MM.1S (cell line): ENCODE results near the gene MYO9A.

Experiments used
- DNase-seq: peaks from one replicate; pipeline ENCODE4 v3.0.0-alpha.2; 2015
- H2AFZ ChIP-seq: fragments of 300-600 bp; sonication (generic); 2 replicates; pipeline ENCODE4 v1.6.0; 2016; ENCODE audit warnings: antibody characterized with exemption, low read length
- H3F3A ChIP-seq: fragments of 300-600 bp; sonication (generic); 2 replicates; pipeline ENCODE4 v1.6.1; 2016; ENCODE audit warnings: mild to moderate bottlenecking, antibody characterized with exemption, low read length, moderate library complexity, mixed read lengths; ENCODE audit not compliant: insufficient read depth
- H3K27ac ChIP-seq: fragments of 300-600 bp; sonication (generic); 2 replicates; pipeline ENCODE4 v1.5.1; 2016; ENCODE audit warnings: mild to moderate bottlenecking, low read length
- H3K27me3 ChIP-seq: fragments of 300-600 bp; sonication (generic); replicated peaks from 2 replicates; pipeline ENCODE4 v1.6.0; 2016; ENCODE audit warnings: low read length; ENCODE audit not compliant: insufficient read depth
- H3K36me3 ChIP-seq: fragments of 300-600 bp; sonication (generic); replicated peaks from 2 replicates; pipeline ENCODE4 v1.6.1; 2016; ENCODE audit warnings: mild to moderate bottlenecking, low read length, mixed read lengths; ENCODE audit not compliant: insufficient read depth
- H3K4me1 ChIP-seq: fragments of 300-600 bp; sonication (generic); 2 replicates; pipeline ENCODE4 v1.6.1; 2016; ENCODE audit warnings: low read length, mixed read lengths
- H3K4me2 ChIP-seq: fragments of 300-600 bp; sonication (generic); 2 replicates; pipeline ENCODE4 v1.6.0; 2016; ENCODE audit warnings: low read depth, low read length
- H3K4me3 ChIP-seq: fragments of 300-600 bp; sonication (generic); 2 replicates; pipeline ENCODE4 v1.5.1; 2016; ENCODE audit warnings: low read length, mixed read lengths
- H3K79me2 ChIP-seq: fragments of 300-600 bp; sonication (generic); 2 replicates; pipeline ENCODE4 v1.6.1; 2016; ENCODE audit warnings: mixed run types, low read length, mixed read lengths
- H3K9ac ChIP-seq: fragments of 300-600 bp; sonication (generic); 2 replicates; pipeline ENCODE4 v1.6.1; 2016; ENCODE audit warnings: low read length, mixed read lengths
- H3K9me2 ChIP-seq: fragments of 300-600 bp; sonication (generic); replicated peaks from 2 replicates; pipeline ENCODE4 v1.6.1; 2016; ENCODE audit warnings: mild to moderate bottlenecking, low read length, mixed read lengths; ENCODE audit not compliant: insufficient read depth
- H3K9me3 ChIP-seq: fragments of 300-600 bp; sonication (generic); replicated peaks from 2 replicates; pipeline ENCODE4 v1.6.1; 2016; ENCODE audit warnings: mild to moderate bottlenecking, low read length, mixed read lengths; ENCODE audit not compliant: insufficient read depth
- H4K20me1 ChIP-seq: fragments of 300-600 bp; sonication (generic); 2 replicates; pipeline ENCODE4 v1.6.1; 2016; ENCODE audit warnings: mild to moderate bottlenecking, low read length, moderate library complexity, mixed read lengths; ENCODE audit not compliant: insufficient read depth
- CTCF ChIP-seq: fragments of 300-600 bp; sonication (generic); IDR thresholded peaks from 2 replicates; pipeline ENCODE4 v1.5.1; 2016; ENCODE audit warnings: antibody characterized with exemption, low read length, mixed read lengths
- EZH2 ChIP-seq: fragments of 300-600 bp; sonication (generic); optimal IDR thresholded peaks from 2 replicates; pipeline ENCODE3; 2017; ENCODE audit warnings: low read depth, mild to moderate bottlenecking, antibody characterized with exemption, low read length, mixed read lengths
- EZH2phosphoT487 ChIP-seq: fragments of 300-600 bp; sonication (generic); IDR thresholded peaks from 2 replicates; pipeline ENCODE4 v1.6.1; 2018; ENCODE audit warnings: antibody characterized with exemption, low read length

The MYO9A gene

GRCh38 chr15:71798641-71799040 lies 319.3 kb downstream of the MYO9A start:
- no peaks in the 10 kb centered on the region for H4K20me1 ChIP-seq
- no peak overlapping the region for H3K4me2 ChIP-seq
- no peak for DNase-seq
- no peaks in the 10 kb centered on the region for H3K9me2 ChIP-seq
- no peak overlapping the region for H3K4me3 ChIP-seq
- no peak overlapping the region for H2AFZ ChIP-seq
- H3K4me1 ChIP-seq = no peaks in the 10 kb centered on the region
- H3K9ac ChIP-seq = no peak overlapping the region
- no peak overlapping the region for H3K27ac ChIP-seq
- TF ChIP-seq CTCF = no peak
- H3K27me3 ChIP-seq = no peaks in the 10 kb centered on the region
- no peaks in the 10 kb centered on the region for H3K36me3 ChIP-seq
- no peaks in the 10 kb centered on the region for H3K79me2 ChIP-seq
- H3K9me3 ChIP-seq = no peaks in the 10 kb centered on the region
- H3F3A ChIP-seq = no peaks in the 10 kb centered on the region

GRCh38 chr15:71792521-71792920 lies 325.4 kb downstream of the MYO9A start:
- Histone ChIP-seq H4K20me1 (no peaks in the 10 kb centered on the region), H3K79me2 (no peaks in the 10 kb centered on the region), H3K9ac (no peak overlapping the region), H3K4me2 (no peak overlapping the region), H3K9me3 (no peaks in the 10 kb centered on the region), H3K27ac (no peak overlapping the region), H3F3A (no peaks in the 10 kb centered on the region), H3K4me1 (no peaks in the 10 kb centered on the region), H3K4me3 (no peak overlapping the region), H3K36me3 (no peaks in the 10 kb centered on the region), H3K9me2 (no peaks in the 10 kb centered on the region), H2AFZ (no peak overlapping the region), H3K27me3 (no peaks in the 10 kb centered on the region)
- DNase-seq = no peak
- no peak for TF ChIP-seq CTCF
- no peak for TF ChIP-seq EZH2phosphoT487
- no peak for TF ChIP-seq EZH2

GRCh38 chr15:71791975-71792374 lies 326.0 kb downstream of the MYO9A start:
- no peaks in the 10 kb centered on the region for H3K36me3 ChIP-seq
- no peaks in the 10 kb centered on the region for H3K4me1 ChIP-seq
- no peak overlapping the region for H3K9ac ChIP-seq
- no peaks in the 10 kb centered on the region for H4K20me1 ChIP-seq
- H3K79me2 ChIP-seq = no peaks in the 10 kb centered on the region
- no peaks in the 10 kb centered on the region for H3K9me2 ChIP-seq
- H3K4me2 ChIP-seq = no peak overlapping the region
- no peak overlapping the region for H2AFZ ChIP-seq
- no peaks in the 10 kb centered on the region for H3K27me3 ChIP-seq
- H3K4me3 ChIP-seq = no peak overlapping the region
- H3F3A ChIP-seq = no peaks in the 10 kb centered on the region
- DNase-seq = no peak
- no peak overlapping the region for H3K27ac ChIP-seq
- H3K9me3 ChIP-seq = no peaks in the 10 kb centered on the region
- TF ChIP-seq EZH2 = no peak
- TF ChIP-seq EZH2phosphoT487 = no peak
- TF ChIP-seq CTCF = no peak

GRCh38 chr15:71790081-71790480 lies 327.9 kb downstream of the MYO9A start:
- no peaks in the 10 kb centered on the region for H3K4me1 ChIP-seq
- H3K79me2 ChIP-seq = no peaks in the 10 kb centered on the region
- no peaks in the 10 kb centered on the region for H3K27me3 ChIP-seq
- no peak overlapping the region for H3K27ac ChIP-seq
- no peaks in the 10 kb centered on the region for H3F3A ChIP-seq
- H2AFZ ChIP-seq = no peak overlapping the region
- no peaks in the 10 kb centered on the region for H3K9me2 ChIP-seq
- H3K9me3 ChIP-seq = no peaks in the 10 kb centered on the region
- H3K36me3 ChIP-seq = no peaks in the 10 kb centered on the region
- H3K9ac ChIP-seq = no peak overlapping the region
- no peak overlapping the region for H3K4me3 ChIP-seq
- no peaks in the 10 kb centered on the region for H4K20me1 ChIP-seq
- no peak for TF ChIP-seq EZH2
- TF ChIP-seq CTCF = no peak
- no peak for TF ChIP-seq EZH2phosphoT487
- no peak for DNase-seq
- no peak overlapping the region for H3K4me2 ChIP-seq
